Breast epithelium (tissue), 3 donors: ENCODE results near the gene PAX1.

ENCODE experiments used
- POLR2A ChIP-seq: fragments of 450-650 bp; IDR thresholded peaks from one replicate; pipeline ENCODE4 v1.6.1; 2016; ENCODE audit warnings: antibody characterized with exemption, mild to moderate bottlenecking, moderate library complexity
- TF ChIP-seq, protein P1 (sequence below), 3 donors: fragments of 450-650 bp; IDR thresholded peaks; one replicate each; pipeline ENCODE4 v1.5.1; 2016 to 2017; ENCODE audit warnings: antibody characterized with exemption in 3 of 3, mild to moderate bottlenecking in 3 of 3, moderate library complexity in 3 of 3

DNA sequence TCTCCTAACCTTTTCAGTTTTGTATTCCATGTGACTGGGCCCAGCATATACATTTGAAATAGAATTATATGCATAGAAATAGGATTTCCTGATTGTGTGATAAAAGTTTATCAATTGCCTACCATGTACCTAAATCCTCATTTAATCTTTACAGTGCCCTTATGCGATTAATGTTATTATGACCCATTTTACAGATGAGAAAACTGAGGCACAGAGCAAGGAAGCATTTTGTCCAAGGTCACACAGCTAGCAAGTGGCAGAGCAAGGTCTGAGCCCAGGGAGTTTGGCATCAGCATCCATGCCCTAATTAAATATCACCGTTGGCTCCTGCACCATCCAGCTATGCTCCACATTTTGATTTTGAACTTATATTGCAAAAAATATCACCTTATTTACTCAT lies 28.2 kb upstream of the PAX1 start:
- TF ChIP-seq, protein P1, sequence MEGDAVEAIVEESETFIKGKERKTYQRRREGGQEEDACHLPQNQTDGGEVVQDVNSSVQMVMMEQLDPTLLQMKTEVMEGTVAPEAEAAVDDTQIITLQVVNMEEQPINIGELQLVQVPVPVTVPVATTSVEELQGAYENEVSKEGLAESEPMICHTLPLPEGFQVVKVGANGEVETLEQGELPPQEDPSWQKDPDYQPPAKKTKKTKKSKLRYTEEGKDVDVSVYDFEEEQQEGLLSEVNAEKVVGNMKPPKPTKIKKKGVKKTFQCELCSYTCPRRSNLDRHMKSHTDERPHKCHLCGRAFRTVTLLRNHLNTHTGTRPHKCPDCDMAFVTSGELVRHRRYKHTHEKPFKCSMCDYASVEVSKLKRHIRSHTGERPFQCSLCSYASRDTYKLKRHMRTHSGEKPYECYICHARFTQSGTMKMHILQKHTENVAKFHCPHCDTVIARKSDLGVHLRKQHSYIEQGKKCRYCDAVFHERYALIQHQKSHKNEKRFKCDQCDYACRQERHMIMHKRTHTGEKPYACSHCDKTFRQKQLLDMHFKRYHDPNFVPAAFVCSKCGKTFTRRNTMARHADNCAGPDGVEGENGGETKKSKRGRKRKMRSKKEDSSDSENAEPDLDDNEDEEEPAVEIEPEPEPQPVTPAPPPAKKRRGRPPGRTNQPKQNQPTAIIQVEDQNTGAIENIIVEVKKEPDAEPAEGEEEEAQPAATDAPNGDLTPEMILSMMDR (IDR thresholded peaks at IDR 0.05) = no peak
- no peak for TF ChIP-seq POLR2A
